ENCODE data around the gene BCDIN3D. TPM values are rescaled to one million over a fixed set of nuclear protein-coding genes. Genes with fewer than 3 reads are reported as not detected.
A peak's percentile ranks its signal among the peaks of the same experiment; 100 is the strongest.

The BCDIN3D gene
- total RNA-seq, 1 donor from 2014 or later, result 3.9 TPM

DNA sequence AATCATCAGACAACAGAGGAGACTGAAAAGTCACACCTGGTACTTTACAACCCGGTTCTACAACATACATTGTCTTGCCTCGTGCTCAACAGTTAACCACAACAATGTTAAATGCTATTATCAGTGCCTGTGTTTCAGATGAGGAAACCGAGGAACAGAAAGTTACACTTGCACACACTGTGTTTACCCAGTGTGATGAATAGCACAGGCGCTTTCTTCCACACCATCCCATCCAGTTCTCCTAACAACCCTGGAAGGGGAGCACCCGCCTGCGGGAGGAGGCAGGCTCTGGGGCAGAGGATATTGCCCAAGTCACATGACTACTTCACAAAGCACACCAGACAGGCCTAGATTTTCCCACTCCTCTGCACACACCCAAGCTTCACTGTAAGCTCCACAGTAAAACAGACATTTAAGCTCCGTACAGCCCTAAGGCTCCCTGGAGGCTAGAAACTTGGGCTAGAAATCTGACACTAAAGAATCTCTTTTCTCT lies 36.5 kb downstream of the BCDIN3D start:
- DNase-seq (ENCODE audit: low spot score) (peak; percentile 47), ATAC-seq (no peak)
- intact Hi-C loops (cut with DNase I), result no loop called here

DNA sequence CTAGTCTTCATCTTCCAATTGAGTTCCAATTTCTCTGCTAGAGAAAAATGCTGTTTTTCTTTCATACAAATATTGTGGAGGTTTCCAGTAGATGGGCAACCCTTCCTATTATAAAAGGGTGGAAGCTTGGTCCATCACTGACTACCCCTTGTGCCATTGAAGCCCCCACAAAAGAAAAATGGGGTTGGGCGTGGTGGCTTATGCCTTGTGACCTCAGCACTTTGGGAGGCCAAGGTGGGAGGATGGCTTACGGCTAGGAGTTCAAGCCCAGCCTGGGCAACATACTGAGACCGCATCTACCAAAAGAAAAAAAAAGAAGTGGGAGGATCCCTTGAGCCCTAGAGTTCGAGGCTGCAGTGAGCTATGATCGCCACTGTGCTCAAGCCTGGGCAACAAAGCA lies 37.5 kb downstream of the BCDIN3D start:
- DNase-seq (ENCODE audit: low spot score), result peak; percentile 6
- intact Hi-C loops (cut with DNase I), result no loop called here
- no peak for ATAC-seq

DNA sequence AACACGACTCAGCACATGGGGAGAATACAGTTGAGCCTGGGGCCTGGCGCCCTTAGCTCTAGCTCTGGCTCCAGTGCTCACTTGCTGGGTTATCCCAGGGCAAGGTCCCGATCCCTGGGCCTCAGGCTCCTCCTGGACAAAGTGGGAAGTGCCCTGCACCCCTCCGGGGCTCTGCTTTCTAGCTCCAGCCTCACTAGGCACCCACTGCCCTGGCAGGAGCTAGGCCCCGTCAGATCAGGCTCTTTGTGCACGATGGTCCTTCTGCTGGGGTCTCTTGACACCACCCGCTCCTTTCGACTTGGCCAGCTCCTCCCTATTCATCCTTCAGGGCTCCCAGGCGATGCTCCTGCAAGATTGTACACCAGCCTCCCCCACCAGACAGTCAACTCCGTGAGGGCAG lies 38.1 kb downstream of the BCDIN3D start:
- intact Hi-C loops (cut with DNase I), result no loop called here
- DNase-seq (ENCODE audit: low spot score) (peak; percentile 41), ATAC-seq (no peak)

DNA sequence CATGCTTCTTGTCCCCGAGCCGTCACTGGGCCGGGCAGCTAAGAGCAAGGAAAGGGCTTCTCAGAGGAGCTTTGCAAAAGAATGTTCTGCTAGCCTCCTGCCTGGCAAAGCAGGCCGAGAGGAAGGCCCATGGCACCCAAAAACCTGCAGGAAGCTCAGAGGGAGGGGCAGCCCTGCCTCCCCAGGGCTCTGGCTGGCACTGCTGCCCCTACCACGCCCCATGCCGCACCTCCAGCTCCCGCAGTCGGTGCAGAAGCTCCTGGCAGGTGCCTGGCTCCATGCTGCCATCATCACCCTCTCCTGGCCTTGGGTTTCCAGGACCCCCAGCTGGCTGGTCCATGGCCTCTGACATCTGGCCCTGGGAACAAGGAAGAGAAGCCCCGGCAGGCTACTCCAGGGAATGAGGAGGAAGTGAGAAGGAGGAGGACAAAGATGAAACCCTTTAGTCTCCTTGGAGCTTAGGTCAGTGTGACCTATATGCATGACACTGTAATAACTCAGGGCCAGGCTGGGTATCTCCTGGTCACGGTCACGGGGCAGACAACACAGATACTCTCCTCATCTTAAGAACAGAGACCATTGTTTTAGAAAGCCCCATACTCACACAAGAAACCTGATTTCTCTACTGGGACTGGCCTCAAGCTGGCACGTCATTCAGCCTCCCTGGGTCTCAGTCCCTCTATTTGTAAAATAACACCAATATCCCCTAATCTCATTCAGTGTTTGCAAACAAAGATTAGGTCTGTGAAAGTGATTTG lies 39.0 kb downstream of the BCDIN3D start:
- ATAC-seq (no peak), DNase-seq (ENCODE audit: low spot score) (peak; percentile 42)
- intact Hi-C loops (cut with DNase I), result no loop called here

DNA sequence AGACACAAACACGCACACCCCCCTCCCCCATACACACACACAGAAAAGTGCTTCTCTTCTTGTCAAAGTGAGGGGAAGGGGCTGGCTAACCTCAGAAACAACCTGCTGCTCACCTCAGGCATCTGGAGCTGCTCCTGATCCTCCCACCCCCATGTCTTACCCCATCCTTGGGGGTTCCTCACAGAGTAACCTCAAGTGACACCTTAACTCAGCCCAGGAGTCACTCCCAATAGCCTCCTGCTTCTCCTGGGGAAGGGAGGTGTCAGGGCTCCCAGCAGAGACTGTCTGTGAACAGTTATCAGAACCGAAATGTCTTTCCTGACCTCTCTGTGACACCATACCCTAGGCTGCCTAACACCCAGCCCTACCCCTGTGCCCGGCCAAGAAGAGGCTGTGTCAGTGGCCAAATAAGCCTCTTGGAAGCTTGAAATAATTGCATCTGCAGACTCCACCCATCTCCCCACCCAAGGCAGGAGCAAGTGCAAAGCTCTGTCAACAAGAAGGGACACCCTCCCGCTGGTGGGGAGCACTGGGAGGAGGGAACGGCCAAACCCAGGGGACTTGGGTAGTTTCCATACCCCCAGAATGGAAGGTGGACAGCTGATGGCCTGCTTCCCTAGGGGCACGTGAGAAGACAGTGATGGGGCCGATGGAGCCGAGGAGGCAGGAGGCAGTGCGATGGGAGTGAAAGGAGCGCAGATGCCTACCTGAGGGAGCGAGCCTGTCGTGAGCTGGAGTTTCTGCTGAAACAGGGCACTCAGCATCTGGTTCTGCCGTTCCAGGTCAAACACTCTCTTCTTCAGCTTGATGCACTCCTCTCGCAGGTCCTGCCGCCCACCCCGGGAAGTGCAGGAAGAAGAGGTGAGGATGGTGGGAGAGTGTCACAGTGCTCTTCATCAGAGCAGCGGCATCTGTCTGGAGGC lies 41.5 kb downstream of the BCDIN3D start:
- DNase-seq (ENCODE audit: low spot score) (peak; percentile 36), ATAC-seq (peak; percentile 19)
- intact Hi-C loops (cut with DNase I), result no loop called here

DNA sequence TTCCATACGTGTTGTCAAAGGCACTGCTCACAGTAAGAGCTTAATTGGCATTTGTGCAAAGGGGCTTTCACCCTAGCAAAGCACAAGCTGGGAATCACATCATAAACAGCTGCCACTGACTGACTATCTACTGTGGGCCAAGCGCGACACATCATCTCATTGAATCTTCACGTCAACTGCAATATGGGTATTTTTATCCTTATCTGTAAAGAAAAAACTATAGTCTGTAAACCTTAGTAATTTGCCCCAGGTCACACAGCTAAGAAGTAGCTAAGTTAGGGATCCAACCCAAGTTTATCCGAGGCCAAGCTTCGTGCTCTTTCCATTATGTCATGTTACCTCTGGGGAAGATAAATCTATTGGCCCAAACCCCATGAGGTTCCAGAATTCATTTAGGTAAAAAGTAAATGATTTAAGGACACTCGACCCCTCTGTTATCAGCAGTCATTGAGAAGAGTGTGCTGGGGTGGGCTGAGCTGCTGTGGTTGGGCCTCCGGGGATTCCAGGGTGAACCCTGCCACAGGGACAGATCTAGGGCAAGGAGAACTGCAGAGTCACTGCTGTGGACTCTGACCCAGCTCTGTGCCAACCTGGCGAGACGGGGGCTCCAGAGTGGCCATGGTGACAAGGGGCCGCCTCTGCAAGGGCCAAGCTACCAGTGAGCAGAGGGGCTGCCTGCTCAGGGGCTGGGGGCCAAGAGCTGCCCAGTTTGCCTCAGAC lies 42.3 kb downstream of the BCDIN3D start:
- no peak for ATAC-seq
- DNase-seq (ENCODE audit: low spot score), result peak; percentile 23

DNA sequence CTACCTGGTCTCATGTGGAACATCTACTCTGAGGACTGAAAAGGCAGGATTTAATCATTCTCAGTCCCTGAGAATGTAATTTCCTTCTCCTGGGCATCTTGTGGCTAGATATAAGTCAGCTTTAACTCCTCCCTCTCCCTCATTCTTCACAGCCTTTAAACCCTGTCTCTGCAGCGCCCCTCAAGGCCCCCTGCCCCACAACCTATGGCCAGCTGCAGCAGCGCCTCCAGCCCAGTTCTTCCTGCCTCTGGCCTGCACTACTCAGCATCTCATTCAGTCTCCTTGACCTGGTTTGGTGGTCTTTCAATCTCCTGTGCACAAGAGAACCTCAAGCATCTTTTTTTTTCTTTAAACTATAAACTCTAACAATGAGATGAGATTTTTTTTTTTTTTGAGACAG lies 44.0 kb downstream of the BCDIN3D start:
- ATAC-seq, result no peak
- no peak for DNase-seq (ENCODE audit: low spot score)
- intact Hi-C loops (cut with DNase I), result no loop called here

More for the DNA sequence above, 42.3 kb downstream of the BCDIN3D start:
- intact Hi-C loops (cut with DNase I), result no loop called here

DNA sequence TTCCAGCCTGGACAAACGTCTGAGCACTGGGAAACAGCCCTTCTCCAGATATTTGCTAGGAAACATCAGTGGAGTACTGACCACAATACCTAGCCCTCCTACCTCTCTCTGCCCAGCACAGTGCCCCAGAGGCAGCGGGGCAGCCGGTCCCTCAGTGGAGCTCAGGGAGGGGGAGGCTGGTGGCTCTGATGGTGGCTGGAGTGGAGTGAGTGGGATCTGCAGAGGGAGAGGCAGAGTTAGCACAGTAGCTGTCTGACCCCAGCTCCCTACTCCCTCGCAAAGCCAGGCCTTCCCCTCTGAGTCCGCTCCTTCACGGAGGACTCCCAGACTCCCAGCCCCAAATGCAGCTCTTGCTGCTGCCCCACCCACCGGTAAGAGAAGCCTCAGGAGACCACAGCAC lies 44.7 kb downstream of the BCDIN3D start:
- ATAC-seq (no peak), DNase-seq (ENCODE audit: low spot score) (no peak)
- intact Hi-C loops (cut with DNase I), result no loop called here

DNA sequence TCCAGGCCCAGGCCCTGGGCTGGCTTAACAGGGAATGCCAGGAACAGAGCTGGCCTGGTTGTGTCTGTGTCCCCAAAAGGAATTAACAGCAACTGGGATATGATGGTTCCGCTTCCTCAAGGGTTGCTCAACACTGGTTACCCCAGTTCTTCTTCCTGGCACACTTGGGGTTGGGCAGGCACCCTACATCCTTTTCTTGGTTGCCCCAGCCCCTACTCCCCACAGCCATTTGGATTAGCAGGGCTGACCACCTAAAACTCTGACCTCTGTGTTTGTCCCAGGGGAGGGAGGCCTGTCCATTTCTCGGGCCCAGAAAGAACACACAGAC lies 45.5 kb downstream of the BCDIN3D start:
- ATAC-seq, result peak; percentile 3
- intact Hi-C loops (cut with DNase I), result no loop called here
- no peak for DNase-seq (ENCODE audit: low spot score)

DNA sequence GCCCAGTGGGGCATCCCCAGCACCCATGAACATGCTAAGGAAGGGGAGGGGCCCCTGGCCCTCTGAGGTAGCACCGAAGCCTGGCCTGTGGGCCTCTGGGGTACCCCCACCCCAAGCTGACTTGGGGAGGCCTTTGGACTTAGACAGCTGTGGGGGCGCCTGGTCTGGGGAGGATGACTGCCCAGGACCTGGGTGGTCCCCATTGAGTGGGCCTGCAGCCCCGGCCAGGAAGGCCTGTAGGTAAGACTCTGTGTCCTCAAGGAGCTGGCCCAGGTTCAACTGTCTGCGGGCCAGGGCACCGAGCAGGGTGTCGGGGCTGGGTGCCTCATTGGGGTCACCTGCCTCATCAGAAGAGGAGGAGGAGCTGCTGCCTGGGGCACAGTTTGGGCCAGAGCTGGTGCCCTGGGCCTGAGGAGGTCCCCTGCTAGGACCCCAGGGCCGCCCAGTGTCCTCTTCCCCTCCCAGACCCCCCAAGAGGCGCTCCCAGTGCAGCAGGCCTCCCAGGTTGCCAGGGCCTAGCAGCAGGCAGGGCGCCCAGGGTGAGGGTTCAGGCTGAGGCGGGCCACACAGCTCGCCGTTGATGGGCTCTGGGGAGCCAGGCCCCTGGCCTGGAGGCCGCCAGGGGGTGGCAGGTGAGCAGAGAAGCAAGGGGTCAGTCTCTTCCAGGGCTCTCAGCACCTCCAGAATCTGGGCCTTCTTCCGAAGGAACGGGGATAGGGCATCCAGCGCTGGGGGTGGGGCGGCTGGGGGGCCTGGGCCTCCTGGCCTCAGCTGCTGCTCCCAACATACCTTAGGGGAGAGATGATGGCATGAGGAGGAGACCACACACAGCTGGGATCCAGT lies 46.1 kb downstream of the BCDIN3D start:
- intact Hi-C loops (cut with DNase I), result no loop called here
- ATAC-seq, result peak; percentile 22
- DNase-seq (ENCODE audit: low spot score), result no peak

DNA sequence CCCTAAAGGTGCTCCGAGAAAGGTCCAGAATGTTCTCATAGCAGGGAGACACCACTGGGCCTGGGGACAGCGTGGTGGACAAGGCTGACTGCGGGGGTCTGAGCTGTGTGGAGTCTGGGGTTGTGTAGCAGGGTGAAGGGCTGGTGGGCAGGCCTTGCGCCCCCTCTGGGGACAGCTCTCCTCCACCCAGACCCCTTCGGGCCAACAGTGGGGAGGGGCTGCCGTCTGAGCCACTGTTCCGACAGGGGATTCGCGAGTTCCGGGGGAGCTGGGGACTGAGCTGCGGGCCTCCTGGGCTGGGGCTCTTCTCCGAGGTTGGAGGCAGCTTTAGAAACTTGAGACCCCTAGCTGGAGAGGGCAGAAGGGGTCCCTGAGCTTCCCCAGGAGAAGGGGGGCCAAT lies 46.8 kb downstream of the BCDIN3D start:
- intact Hi-C loops (cut with DNase I), result no loop called here
- peak; percentile 4 for ATAC-seq
- DNase-seq (ENCODE audit: low spot score), result no peak

DNA sequence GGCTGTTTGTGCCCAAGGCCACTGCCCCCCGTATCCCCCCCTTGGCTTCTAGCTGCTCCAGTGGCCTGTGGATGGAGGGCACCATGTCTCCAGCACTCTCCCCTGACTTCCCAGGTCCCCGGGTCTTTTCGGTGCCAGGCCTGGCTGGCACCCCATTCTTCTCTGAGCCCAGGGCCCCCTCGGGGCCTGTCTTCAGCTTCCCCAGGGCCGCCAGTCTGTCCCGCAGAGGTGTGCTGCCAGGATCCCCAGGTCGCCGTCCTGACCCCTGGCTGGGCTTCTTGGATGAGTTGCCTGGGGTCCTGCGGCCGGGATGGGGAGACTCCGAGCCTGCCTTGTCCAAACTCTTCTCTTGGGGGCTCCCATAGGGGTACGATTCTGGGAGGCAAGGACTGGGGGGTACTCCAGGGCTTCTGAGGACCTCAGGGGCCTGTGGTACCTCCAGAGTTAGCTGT lies 47.2 kb downstream of the BCDIN3D start:
- intact Hi-C loops (cut with DNase I), result no loop called here
- ATAC-seq (no peak), DNase-seq (ENCODE audit: low spot score) (no peak)

DNA sequence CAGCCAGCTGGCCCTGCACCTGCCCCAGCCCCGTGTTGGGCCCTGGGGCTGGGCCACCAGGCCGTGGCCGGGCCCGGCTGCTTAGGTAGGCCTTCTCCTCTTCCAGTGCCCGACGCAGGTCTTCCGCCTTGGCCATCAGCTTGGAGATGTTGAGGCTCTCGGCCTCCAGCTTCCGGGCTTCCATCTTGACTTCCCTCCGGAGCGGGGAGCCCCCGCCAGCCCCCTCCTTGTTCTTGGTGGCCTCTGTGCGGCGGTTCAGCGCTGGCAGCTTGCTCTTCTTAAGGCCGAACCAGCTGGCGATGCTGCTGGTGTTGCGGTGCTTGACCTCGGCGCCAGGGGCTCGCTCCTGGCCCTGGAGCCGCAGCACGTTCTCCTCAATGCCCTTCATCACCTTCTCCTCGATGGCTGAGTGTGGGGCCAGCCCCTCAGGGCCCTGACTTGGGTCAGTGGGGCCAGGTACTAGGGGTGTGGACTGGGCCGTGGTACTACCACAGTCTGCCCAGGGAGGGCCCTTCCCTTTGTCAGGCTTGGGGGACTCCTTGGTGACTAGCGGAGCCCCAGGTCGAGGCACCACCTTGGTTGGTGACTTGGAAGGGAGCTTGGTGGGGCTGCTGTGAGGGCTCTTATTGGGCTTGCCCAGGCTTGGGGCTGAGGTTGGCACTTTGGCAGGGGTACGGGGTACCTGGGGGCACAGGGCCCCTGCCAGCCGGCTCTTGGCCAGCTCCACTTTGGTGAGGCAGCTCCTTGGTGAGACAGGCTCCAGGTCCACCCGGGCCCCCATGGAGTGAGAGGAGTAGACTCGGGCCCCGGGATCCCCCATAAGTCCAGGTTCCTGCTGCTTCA lies 47.9 kb downstream of the BCDIN3D start:
- DNase-seq (ENCODE audit: low spot score), result no peak
- intact Hi-C loops (cut with DNase I), result no loop called here
- peak; percentile 3 for ATAC-seq

DNA sequence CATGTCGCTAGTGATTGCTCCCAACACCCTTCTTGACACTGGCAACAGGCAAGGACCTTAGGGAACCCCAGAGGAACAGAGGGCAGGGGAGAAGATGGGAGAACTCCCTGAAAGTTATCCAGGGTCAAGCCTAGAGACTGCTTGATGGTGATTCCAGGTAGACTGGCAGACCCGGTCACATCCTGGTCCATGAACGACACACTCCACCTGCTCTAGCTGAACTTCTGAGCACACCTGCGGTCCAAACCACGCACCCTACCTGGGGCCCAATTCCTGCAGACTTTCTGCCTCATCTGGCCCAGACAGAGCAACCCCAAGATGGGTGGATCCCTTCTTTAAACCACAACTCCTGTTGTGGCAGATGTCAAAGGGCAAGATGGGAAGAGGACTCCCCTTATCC lies 48.9 kb downstream of the BCDIN3D start:
- ATAC-seq (no peak), DNase-seq (ENCODE audit: low spot score) (no peak)
- intact Hi-C loops (cut with DNase I), result no loop called here

DNA sequence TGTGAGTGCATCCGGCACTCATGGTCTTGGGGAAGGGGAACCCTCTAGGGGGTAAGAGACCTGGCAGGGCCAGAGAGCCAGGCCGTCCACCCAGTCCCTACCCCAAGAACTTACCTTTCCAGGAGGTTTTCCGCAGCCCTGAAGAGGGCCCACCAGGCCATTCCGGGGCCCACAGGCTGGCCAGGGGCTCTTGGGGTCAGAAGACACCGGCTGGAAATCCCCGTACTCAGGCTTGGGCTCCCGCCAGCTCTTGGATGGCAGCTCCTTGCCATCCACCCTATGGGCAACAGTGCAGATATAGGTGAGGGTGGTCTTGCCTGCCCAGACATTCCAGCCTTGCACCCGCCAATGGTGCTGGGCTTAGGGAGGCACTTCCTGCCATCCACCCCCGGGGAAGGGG lies 49.3 kb downstream of the BCDIN3D start:
- ATAC-seq (no peak), DNase-seq (ENCODE audit: low spot score) (no peak)
- intact Hi-C loops (cut with DNase I), result no loop called here

DNA sequence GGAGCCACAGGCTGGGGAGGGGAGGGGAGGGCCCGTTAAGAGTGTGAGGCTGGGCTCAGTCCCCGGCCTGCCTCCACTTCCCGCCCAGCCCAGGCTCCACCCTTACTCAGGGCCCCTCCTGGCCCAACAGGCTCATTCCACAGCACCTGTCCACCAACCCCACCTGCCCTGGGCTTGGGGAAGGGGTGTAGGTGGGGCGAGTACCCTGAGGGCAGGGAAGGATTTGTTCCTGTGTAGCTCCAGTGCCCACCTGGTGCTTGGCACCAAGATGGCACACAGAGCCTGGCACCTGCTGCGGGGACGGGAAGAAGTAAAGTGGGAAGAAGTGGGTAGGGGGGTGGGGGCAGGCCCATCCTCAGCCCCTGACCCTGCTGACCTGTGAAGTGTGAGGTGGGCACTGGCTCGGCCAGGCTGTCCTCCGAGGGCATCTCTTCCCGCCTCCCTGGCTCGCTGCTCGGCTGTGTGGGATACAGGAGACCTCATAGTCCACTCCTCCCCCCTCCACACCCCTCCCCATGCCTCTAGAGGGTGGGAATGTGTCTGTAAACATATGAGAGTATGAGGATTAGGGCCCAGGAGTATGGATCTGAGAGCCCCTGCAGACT lies 49.8 kb downstream of the BCDIN3D start:
- no peak for DNase-seq (ENCODE audit: low spot score)
- no peak for ATAC-seq
- intact Hi-C loops (cut with DNase I), result no loop called here

DNA sequence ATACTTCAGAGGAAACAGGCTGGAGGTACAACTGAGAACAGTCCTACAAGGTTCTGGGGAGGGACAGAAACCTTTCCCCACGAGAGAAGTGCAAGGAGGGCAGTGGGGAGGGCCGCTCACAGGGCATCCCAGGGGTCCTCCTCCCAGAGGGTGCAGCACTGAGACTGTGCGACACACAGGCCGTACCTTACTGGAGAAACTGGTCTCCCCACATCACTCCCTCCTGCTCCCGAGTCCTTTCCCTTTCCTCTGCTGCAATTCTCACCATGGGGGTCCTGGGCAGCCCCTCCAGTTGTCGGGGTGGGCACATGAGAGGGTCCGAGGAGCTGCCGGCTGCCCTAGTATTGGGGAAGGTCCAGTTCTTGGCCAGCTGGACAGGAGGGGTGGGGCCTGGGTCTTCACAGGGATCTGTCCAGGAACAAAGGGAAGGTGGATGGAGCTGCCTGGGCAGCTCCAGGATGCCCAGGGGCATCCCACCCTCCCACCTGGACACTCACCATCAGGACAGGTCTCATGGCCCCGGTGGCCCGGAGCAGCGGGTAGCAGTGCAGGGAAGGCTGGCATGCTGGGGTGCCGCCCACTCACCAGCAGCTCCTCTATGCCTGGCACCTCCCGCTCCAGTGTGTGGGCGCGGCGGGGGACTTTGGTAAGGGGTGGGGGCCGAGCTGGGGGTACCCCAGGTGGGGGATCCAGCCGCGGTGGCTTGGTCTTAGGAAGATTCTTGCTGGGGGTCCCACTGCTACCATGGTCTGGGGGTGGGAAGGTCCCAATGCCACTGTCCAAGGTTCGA lies 50.5 kb downstream of the BCDIN3D start:
- intact Hi-C loops (cut with DNase I), result no loop called here
- ATAC-seq (no peak), DNase-seq (ENCODE audit: low spot score) (no peak)

All from sciatic nerve (tissue), 2 donors.